PC-9 (cell line): ENCODE results near the gene APOBEC3C. TPM values are rescaled to one million over a fixed set of nuclear protein-coding genes. Genes with fewer than 3 reads are reported as not detected.
"Not testable (repeated sequence)": the region's sequence is repeated elsewhere in the genome, so short reads cannot be mapped to it uniquely, and the experiment has no call there.

Experiments used
- BruUV-seq: library from RNA; stranded (reverse); fragments of 400-500 nt; replicated peaks from 2 replicates; lab custom pipeline; 2021; lab: Mats Ljungman, UMichigan
- CTCF ChIA-PET: fragments of 300-600 bp; sonication (Branson Sonifier 250); formaldehyde crosslinking; loops from one replicate; lab custom pipeline; 2022; ENCODE audit warnings: antibody characterized with exemption; lab: Charles Lee
- POLR2A ChIA-PET: fragments of 300-600 bp; sonication (Branson Sonifier 250); formaldehyde crosslinking; loops from one replicate; lab custom pipeline; 2022; ENCODE audit warnings: antibody characterized with exemption; ENCODE audit not compliant: unreplicated experiment; lab: Charles Lee
- DNase-seq, 2 experiments: peaks; one replicate each; pipeline versions ENCODE4 v3.0.0 to v3.0.0-alpha.2; 2015 to 2022; ENCODE audit warnings: mixed read lengths in 1 of 2
- H2AFZ ChIP-seq: fragments of 200-600 bp; sonication (generic); 2 replicates; pipeline ENCODE4 v1.8.1; 2017; ENCODE audit warnings: antibody characterized with exemption
- H3F3A ChIP-seq: fragments of 200-600 bp; sonication (generic); 2 replicates; pipeline ENCODE4 v1.8.1; 2017; ENCODE audit warnings: antibody characterized with exemption, mild to moderate bottlenecking, low read depth; ENCODE audit not compliant: insufficient read depth
- H3K27ac ChIP-seq: fragments of 200-600 bp; sonication (generic); 2 replicates; pipeline ENCODE4 v1.6.1; 2016; ENCODE audit warnings: mixed run types
- H3K27me3 ChIP-seq: fragments of 200-600 bp; sonication (generic); 2 replicates; pipeline ENCODE4 v1.6.1; 2016; ENCODE audit warnings: low read depth, mixed run types; ENCODE audit not compliant: insufficient read depth
- H3K36me3 ChIP-seq: fragments of 200-600 bp; sonication (generic); 2 replicates; pipeline ENCODE4 v1.6.1; 2016; ENCODE audit warnings: low read depth, mixed run types
- H3K4me1 ChIP-seq: fragments of 200-600 bp; sonication (generic); replicated peaks from 2 replicates; pipeline ENCODE4 v1.6.1; 2016; ENCODE audit warnings: mixed run types; ENCODE audit not compliant: insufficient read depth
- H3K4me2 ChIP-seq: fragments of 200-600 bp; sonication (generic); 2 replicates; pipeline ENCODE4 v1.6.1; 2017; ENCODE audit warnings: mixed run types
- H3K4me3 ChIP-seq: fragments of 200-600 bp; sonication (generic); 2 replicates; pipeline ENCODE4 v1.6.1; 2016; ENCODE audit warnings: mixed run types
- H3K79me2 ChIP-seq: fragments of 200-600 bp; sonication (generic); 2 replicates; pipeline ENCODE4 v1.6.1; 2017; ENCODE audit warnings: low read depth, mixed run types
- H3K9me2 ChIP-seq: fragments of 200-600 bp; sonication (generic); 2 replicates; pipeline ENCODE4 v1.8.1; 2017; ENCODE audit warnings: mild to moderate bottlenecking; ENCODE audit not compliant: insufficient read depth
- H3K9me3 ChIP-seq: fragments of 200-600 bp; sonication (generic); 2 replicates; pipeline ENCODE4 v1.8.1; 2016; ENCODE audit warnings: low read depth; ENCODE audit not compliant: insufficient read depth
- H4K20me1 ChIP-seq: fragments of 200-600 bp; sonication (generic); 2 replicates; pipeline ENCODE4 v1.8.1; 2017; ENCODE audit not compliant: insufficient read depth
- CTCF ChIP-seq: fragments of 200-600 bp; sonication (generic); conservative IDR thresholded peaks from 2 replicates; pipeline ENCODE4 v1.6.1; 2017; ENCODE audit warnings: mixed run types, antibody characterized with exemption, mild to moderate bottlenecking, moderate library complexity
- EZH2 ChIP-seq: fragments of 200-600 bp; sonication (generic); IDR thresholded peaks from 2 replicates; pipeline ENCODE4 v1.8.0; 2017; ENCODE audit warnings: antibody characterized with exemption, low read depth
- intact Hi-C: fragments of 100-400 bp; cut with micrococcal nuclease; formaldehyde crosslinking; loops from one replicate; pipeline ENCODE4 v1.10.0; 2022; ENCODE audit not compliant: unreplicated experiment
- total RNA-seq: library from RNA; stranded (reverse); gene quantifications from 2 replicates; pipeline ENCODE4 v1.2.3, GENCODE V29; 2021

The APOBEC3C gene
- total RNA-seq, 1 experiment from 2014 or later = 64.6 TPM

GRCh38 chr22:38984224-38984623 is 29.8 kb upstream of the APOBEC3C start:
- H3K9me2 ChIP-seq = no peaks in the 10 kb centered on the region
- peaks cover 47% of the 10 kb centered on the region for H3K4me1 ChIP-seq
- H4K20me1 ChIP-seq = no peaks in the 10 kb centered on the region
- peak in 1 of 2 experiments; percentile 74 for DNase-seq
- no peaks in the 10 kb centered on the region for H3K27me3 ChIP-seq
- no TSS peak for BruUV-seq
- intact Hi-C loops = loop anchor here (2.0 to 10.0 kb wide), 4 partner anchors 19 to 229 kb away; partner anchors contain the start of gene SUN2
- H3K79me2 ChIP-seq = peaks cover 14% of the 10 kb centered on the region
- peak overlapping the region; percentile 94 for H3K27ac ChIP-seq
- CTCF ChIA-PET = interaction anchor here (1.1 kb wide), 1 partner anchor 215 kb away, joined by 3 read pairs; no protein-coding TSS in a partner anchor
- TF ChIP-seq EZH2 (no peak), CTCF (no peak)
- H3K4me3 ChIP-seq = peak overlapping the region; percentile 20; the same call in 1 of the 2 replicates
- peak overlapping the region; percentile 88 for H3K4me2 ChIP-seq
- POLR2A ChIA-PET = interaction anchor here (0.6 to 1.0 kb wide), 2 partner anchors 20 to 63 kb away, joined by 3 to 46 read pairs; no protein-coding TSS in a partner anchor
- H2AFZ ChIP-seq = no peak overlapping the region
- peaks cover 13% of the 10 kb centered on the region for H3K9me3 ChIP-seq
- H3K36me3 ChIP-seq = peaks cover 11% of the 10 kb centered on the region
- peaks cover 34% of the 10 kb centered on the region for H3F3A ChIP-seq

GRCh38 chr22:38984784-38985757 is 29.0 kb upstream of the APOBEC3C start:
- H3K27me3 ChIP-seq, BruUV-seq, H3K9me2 ChIP-seq, H4K20me1 ChIP-seq, H2AFZ ChIP-seq: not testable (repeated sequence)
- peak; percentile 96 to 99 for DNase-seq
- Histone ChIP-seq H3K4me3 (peak overlapping the region; percentile 20; the same call in 1 of the 2 replicates), H3K27ac (peak overlapping the region; percentile 94), H3K79me2 (peaks cover 14% of the 10 kb centered on the region), H3K9me3 (peaks cover 13% of the 10 kb centered on the region), H3K36me3 (peaks cover 11% of the 10 kb centered on the region), H3K4me1 (peaks cover 47% of the 10 kb centered on the region), H3F3A (peaks cover 32% of the 10 kb centered on the region), H3K4me2 (peak overlapping the region; percentile 88)
- POLR2A ChIA-PET = interaction anchor here (0.5 to 1.0 kb wide), 6 partner anchors 19 to 330 kb away, joined by 3 to 46 read pairs (median 5); no protein-coding TSS in a partner anchor
- CTCF ChIA-PET = interaction anchor here (0.6 to 1.1 kb wide), 4 partner anchors 9 to 216 kb away, joined by 3 to 15 read pairs (median 4); no protein-coding TSS in a partner anchor
- intact Hi-C loops = loop anchor here (1.0 to 10.0 kb wide), 6 partner anchors 18 to 230 kb away; partner anchors contain the start of genes CBX6 and SUN2

- Histone ChIP-seq H3K4me3 (no peak overlapping the region), H3K27me3 (no peaks in the 10 kb centered on the region), H3K36me3 (peaks cover 11% of the 10 kb centered on the region), H3K4me2 (no peak overlapping the region), H3K9me2 (no peaks in the 10 kb centered on the region), H3K9me3 (peaks cover 13% of the 10 kb centered on the region), H3F3A (peaks cover 23% of the 10 kb centered on the region), H2AFZ (no peak overlapping the region), H3K4me1 (peaks cover 42% of the 10 kb centered on the region), H3K27ac (no peak overlapping the region), H3K79me2 (peaks cover 14% of the 10 kb centered on the region), H4K20me1 (no peaks in the 10 kb centered on the region)
- no TSS peak for BruUV-seq
- ChIA-PET CTCF (interaction anchor here (0.8 kb wide), 1 partner anchor 35 kb away, joined by 4 read pairs; no protein-coding TSS in a partner anchor), POLR2A (interaction anchor here (0.6 kb wide), 1 partner anchor 104 kb away, joined by 5 read pairs; no protein-coding TSS in a partner anchor)
- DNase-seq = no peak
- intact Hi-C loops = loop anchor here (10.0 kb wide), 1 partner anchor 232 kb away; the partner anchor contains the start of gene SUN2
- TF ChIP-seq EZH2 = no peak
- TF ChIP-seq CTCF = no peak
Observed at GRCh38 chr22:38986629-38987028, 27.4 kb upstream of the APOBEC3C start.
